Measurements from ENCODE around the gene FGD3. TPM values are rescaled to one million over a fixed set of nuclear protein-coding genes. Genes with fewer than 3 reads are reported as not detected.

FGD3 gene
- total RNA-seq, 1 donor from 2014 or later: 0.26 TPM

DNA sequence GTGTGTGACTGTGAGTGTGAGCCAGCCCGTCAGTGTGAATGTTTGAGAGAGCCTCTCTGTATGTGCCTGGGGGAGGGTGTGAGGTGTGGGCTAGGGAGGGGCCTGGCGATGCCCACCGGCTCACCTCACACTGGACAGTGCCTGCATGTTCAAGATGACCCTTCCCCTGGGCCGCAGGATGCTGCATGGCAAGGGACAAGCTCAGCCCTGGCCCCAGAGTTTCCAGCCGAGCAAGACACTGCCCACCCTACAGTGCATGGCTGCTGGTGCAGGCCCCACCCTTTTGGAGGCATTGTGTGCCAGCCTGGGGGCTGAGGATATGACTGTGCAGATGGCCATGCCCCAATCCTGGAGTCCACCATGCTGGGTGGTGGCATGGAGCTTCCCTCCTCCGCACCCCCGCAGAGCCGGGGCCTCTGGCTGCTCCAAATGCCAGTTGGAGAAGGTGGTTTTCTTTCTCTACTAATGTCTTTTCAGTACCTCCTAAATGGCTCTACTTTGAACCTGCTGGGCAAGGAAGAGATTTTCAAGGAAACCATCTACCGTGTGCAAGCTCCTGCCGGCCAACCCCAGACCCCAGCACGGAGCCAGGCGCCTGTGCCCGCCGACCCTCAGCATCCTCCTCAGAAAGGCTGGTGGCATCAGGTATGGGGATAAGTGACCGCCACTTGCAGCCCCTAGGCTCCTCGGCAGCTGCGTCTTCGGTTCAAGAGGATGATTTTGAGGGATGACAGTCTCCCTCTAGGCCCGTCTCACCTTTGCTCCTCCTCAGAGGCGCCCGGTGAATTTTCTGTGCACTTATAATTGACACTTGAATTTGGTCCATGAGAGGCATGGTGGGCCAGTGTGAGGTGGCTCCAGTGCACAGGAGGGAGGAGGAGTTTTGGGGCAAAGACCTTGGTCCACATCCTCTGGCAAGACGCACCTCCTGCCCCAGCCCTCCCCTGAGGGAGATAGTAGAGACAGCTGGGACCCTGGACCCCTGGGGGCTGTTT lies 27.7 kb downstream of the FGD3 start:
- FAIRE-seq: no peak
- TF ChIP-seq, protein P1, sequence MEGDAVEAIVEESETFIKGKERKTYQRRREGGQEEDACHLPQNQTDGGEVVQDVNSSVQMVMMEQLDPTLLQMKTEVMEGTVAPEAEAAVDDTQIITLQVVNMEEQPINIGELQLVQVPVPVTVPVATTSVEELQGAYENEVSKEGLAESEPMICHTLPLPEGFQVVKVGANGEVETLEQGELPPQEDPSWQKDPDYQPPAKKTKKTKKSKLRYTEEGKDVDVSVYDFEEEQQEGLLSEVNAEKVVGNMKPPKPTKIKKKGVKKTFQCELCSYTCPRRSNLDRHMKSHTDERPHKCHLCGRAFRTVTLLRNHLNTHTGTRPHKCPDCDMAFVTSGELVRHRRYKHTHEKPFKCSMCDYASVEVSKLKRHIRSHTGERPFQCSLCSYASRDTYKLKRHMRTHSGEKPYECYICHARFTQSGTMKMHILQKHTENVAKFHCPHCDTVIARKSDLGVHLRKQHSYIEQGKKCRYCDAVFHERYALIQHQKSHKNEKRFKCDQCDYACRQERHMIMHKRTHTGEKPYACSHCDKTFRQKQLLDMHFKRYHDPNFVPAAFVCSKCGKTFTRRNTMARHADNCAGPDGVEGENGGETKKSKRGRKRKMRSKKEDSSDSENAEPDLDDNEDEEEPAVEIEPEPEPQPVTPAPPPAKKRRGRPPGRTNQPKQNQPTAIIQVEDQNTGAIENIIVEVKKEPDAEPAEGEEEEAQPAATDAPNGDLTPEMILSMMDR (IDR thresholded peaks at IDR 0.05; ENCODE audit: insufficient read depth, low read length, severe bottlenecking): no peak
- Histone ChIP-seq H3K36me3 (ENCODE audit: control insufficient read depth, insufficient read depth, low read length) (no peaks in the 10 kb centered on the region), H3K27me3 (ENCODE audit: control insufficient read depth, insufficient read depth, low read length) (no peaks in the 10 kb centered on the region), H3K4me3 (ENCODE audit: low read depth, low read length) (no peak overlapping the region)
- DNase-seq (ENCODE audit: low read depth): no peak

DNA sequence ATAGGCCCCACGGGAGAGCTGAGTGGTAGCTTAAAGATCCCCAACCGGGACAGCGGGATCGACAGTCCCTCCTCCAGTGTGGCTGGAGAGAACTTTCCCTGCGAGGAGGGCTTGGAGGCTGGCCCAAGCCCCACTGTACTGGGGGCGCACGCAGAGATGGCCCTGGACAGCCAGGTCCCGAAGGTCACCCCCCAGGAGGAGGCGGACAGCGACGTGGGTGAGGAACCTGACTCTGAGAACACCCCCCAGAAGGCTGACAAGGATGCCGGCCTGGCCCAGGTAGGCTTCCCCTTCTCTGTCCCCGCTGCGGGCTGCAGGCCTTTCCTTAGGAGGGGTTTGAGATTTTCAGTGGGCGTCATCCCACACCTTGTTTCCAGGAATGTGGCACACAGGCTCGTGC lies 29.1 kb downstream of the FGD3 start:
- Histone ChIP-seq H3K36me3 (ENCODE audit: control insufficient read depth, insufficient read depth, low read length) (no peaks in the 10 kb centered on the region), H3K4me3 (ENCODE audit: low read depth, low read length) (no peak overlapping the region), H3K27me3 (ENCODE audit: control insufficient read depth, insufficient read depth, low read length) (no peaks in the 10 kb centered on the region)
- TF ChIP-seq, protein P1 (IDR thresholded peaks at IDR 0.05; ENCODE audit: insufficient read depth, low read length, severe bottlenecking): no peak
- no peak for DNase-seq (ENCODE audit: low read depth)
- FAIRE-seq: no peak

DNA sequence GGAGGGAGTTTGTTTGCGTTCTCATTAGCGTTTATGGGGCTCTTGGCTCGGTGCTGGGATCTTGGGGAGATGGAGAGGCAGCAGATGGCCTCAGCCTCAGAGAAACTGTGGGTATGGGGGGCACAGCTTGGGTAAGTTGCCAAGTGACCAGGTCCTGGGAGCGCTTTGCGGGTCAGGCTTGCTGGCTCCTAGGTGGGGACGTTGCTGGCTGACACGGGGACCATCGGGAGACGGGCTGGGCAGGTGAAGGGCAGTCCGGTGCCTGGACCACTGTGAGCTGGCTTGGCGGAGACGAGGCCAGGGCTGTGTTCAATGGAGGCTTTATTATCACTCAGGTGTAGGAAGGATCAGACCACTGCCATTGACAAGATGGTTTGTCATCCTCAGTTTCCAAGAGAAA lies 30.0 kb downstream of the FGD3 start:
- Histone ChIP-seq H3K4me3 (ENCODE audit: low read depth, low read length) (no peak overlapping the region), H3K36me3 (ENCODE audit: control insufficient read depth, insufficient read depth, low read length) (no peaks in the 10 kb centered on the region), H3K27me3 (ENCODE audit: control insufficient read depth, insufficient read depth, low read length) (no peaks in the 10 kb centered on the region)
- DNase-seq (ENCODE audit: low read depth) (no peak), FAIRE-seq (no peak)
- TF ChIP-seq, protein P1 (IDR thresholded peaks at IDR 0.05; ENCODE audit: insufficient read depth, low read length, severe bottlenecking): no peak

DNA sequence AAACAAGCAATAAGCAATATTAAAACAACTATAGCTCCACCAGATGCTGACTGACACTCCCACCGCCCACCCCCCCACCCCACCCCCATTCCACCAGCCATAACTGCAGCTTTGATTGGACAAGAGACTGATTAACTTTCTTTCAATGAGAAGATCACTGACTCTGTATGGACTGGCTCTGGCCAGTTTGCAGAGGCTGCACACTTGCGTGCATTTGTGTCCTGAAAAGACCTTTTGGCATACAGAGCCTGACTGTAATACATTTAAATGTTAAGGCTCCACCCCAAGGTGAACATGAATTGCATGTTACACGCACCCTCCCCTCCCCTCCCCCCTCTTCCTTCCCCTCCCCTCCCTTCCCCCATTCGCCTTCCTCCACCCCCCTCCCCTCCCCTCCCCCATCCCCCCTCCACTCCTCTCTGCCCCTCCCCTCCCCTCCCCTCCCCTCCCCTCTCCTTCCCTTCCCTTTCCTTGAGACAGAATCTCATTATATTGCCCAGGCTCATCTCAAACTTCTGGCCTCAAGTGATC lies 31.1 kb downstream of the FGD3 start:
- no peak overlapping the region for H3K4me3 ChIP-seq (ENCODE audit: low read depth, low read length)
- FAIRE-seq (no peak), DNase-seq (ENCODE audit: low read depth) (no peak)
- TF ChIP-seq, protein P1 (IDR thresholded peaks at IDR 0.05; ENCODE audit: insufficient read depth, low read length, severe bottlenecking): no peak
- no peaks in the 10 kb centered on the region for H3K27me3 ChIP-seq (ENCODE audit: control insufficient read depth, insufficient read depth, low read length)
- H3K36me3 ChIP-seq (ENCODE audit: control insufficient read depth, insufficient read depth, low read length): no peaks in the 10 kb centered on the region

DNA sequence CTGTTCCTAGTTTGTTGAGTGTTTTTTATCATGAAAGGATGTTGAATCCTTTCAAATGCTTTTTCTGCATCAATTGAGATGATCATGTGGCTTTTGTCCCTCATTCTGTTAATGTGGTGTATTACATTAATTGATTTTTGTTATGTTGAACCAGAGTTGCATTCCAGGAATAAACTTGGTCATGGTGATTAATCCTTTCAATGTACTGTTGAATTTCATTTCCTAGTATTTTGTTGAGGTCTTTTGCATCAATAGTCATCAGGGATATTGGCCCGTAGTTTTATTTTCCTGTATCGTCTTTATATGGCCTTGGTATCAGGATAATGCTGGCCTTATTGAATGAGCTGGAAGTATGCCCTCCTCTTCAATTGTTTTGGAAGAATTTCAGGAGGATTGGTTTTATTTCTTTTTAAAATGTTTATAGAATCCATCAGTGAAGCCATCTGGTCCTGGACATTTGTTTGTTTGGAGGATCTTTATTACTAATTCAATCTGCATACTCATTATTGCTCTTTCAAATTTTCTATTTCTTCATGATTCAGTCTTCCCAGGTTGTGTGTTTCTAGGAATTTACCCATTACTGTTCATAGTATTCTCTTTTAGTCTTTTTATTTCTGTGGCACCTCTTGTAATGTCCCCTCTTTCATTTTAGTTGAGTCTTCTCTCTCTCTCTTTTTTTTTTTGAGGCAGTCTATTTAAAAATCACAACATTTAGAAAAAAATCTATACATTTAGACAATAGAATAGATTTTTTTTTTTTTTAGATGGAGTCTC lies 32.1 kb downstream of the FGD3 start:
- Histone ChIP-seq H3K27me3 (ENCODE audit: control insufficient read depth, insufficient read depth, low read length) (no peaks in the 10 kb centered on the region), H3K4me3 (ENCODE audit: low read depth, low read length) (no peak overlapping the region), H3K36me3 (ENCODE audit: control insufficient read depth, insufficient read depth, low read length) (no peaks in the 10 kb centered on the region)
- TF ChIP-seq, protein P1 (IDR thresholded peaks at IDR 0.05; ENCODE audit: insufficient read depth, low read length, severe bottlenecking): no peak
- DNase-seq (ENCODE audit: low read depth) (no peak), FAIRE-seq (no peak)

Measured in bronchial epithelial cell (primary cell).